GM10847 (cell line): ENCODE data around the gene CCNDBP1.

Experiments used
- POLR2A ChIP-seq: IDR thresholded peaks from 2 replicates; pipeline ENCODE4 v1.6.1; 2011; ENCODE audit not compliant: insufficient read length; ENCODE audit errors: extremely low read depth

Gene CCNDBP1

GRCh38 chr15:43185157-43186002, at the start of gene CCNDBP1:
CCNDBP1 (plus strand) TSS chr15:43185403; CDS start chr15:43185499, 96 bp downstream.
- peak; percentile 90 for TF ChIP-seq POLR2A

GRCh38 chr15:43143203-43143941, 41.8 kb upstream of the CCNDBP1 start:
- TF ChIP-seq POLR2A, result no peak

- TF ChIP-seq POLR2A, result no peak
Measured at GRCh38 chr15:43144512-43144911, 40.7 kb upstream of the CCNDBP1 start.

GRCh38 chr15:43146184-43146583, 39.0 kb upstream of the CCNDBP1 start:
- no peak for TF ChIP-seq POLR2A

- TF ChIP-seq POLR2A, result no peak
Measured at GRCh38 chr15:43150191-43150929, 34.8 kb upstream of the CCNDBP1 start.

- TF ChIP-seq POLR2A, result no peak
Measured at GRCh38 chr15:43151688-43152087, 33.5 kb upstream of the CCNDBP1 start.

- no peak for TF ChIP-seq POLR2A
Measured at GRCh38 chr15:43153269-43153668, 31.9 kb upstream of the CCNDBP1 start.

- TF ChIP-seq POLR2A, result no peak
Measured at GRCh38 chr15:43165801-43166325, 19.3 kb upstream of the CCNDBP1 start.

GRCh38 chr15:43168192-43169107, 16.8 kb upstream of the CCNDBP1 start:
- TF ChIP-seq POLR2A, result no peak

GRCh38 chr15:43169888-43170287, 15.3 kb upstream of the CCNDBP1 start:
- TF ChIP-seq POLR2A, result no peak

- TF ChIP-seq POLR2A, result no peak
Measured at GRCh38 chr15:43183270-43183669, 1.9 kb upstream of the CCNDBP1 start.

GRCh38 chr15:43184407-43185124, 637 bp upstream of the CCNDBP1 start:
- no peak for TF ChIP-seq POLR2A

GRCh38 chr15:43186003-43186353, 775 bp downstream of the CCNDBP1 start:
- no peak for TF ChIP-seq POLR2A

GRCh38 chr15:43187544-43188155, 2.4 kb downstream of the CCNDBP1 start:
- TF ChIP-seq POLR2A, result no peak

GRCh38 chr15:43189296-43189695, 4.1 kb downstream of the CCNDBP1 start:
- no peak for TF ChIP-seq POLR2A
